Glomerular visceral epithelial cell (primary cell): ENCODE measurements around the gene TNK2.
"Not testable (repeated sequence)": the region's sequence is repeated elsewhere in the genome, so short reads cannot be mapped to it uniquely, and the experiment has no call there.

Experiments
- DNase-seq: peaks from one replicate; pipeline ENCODE4 v3.0.0-alpha.2; 2016; ENCODE audit errors: extremely low spot score

TNK2 gene

GRCh38 chr3:195821403-195822130 lies 86.8 kb downstream of the TNK2 start:
- DNase-seq: no peak

GRCh38 chr3:195820901-195821300 lies 87.5 kb downstream of the TNK2 start:
- DNase-seq: no peak

GRCh38 chr3:195820186-195820585 lies 88.2 kb downstream of the TNK2 start:
- no peak for DNase-seq

DNA sequence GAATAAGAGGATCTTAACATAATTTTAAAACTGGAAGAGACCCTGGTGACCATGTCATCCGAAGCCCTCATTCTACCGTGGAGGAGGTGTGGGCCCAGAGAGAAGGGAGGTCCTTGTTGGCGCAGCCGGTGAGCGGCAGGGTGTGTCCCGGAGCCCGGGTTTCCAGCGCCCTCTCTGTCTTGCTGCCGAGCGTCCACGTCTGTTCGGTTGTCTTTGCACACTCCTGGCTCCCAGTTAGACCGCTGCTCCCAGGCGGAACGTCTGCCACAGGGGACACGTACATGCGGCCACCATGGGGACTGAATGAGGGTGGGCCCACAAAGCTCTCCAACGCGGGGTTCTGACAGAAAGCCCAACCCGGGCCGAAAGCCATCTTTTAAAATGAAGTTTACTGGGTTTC lies 90.0 kb downstream of the TNK2 start:
- DNase-seq: no peak

GRCh38 chr3:195817578-195818135 lies 90.7 kb downstream of the TNK2 start:
- DNase-seq: no peak

GRCh38 chr3:195816276-195816913 lies 92.0 kb downstream of the TNK2 start:
- not testable (repeated sequence) for DNase-seq

DNA sequence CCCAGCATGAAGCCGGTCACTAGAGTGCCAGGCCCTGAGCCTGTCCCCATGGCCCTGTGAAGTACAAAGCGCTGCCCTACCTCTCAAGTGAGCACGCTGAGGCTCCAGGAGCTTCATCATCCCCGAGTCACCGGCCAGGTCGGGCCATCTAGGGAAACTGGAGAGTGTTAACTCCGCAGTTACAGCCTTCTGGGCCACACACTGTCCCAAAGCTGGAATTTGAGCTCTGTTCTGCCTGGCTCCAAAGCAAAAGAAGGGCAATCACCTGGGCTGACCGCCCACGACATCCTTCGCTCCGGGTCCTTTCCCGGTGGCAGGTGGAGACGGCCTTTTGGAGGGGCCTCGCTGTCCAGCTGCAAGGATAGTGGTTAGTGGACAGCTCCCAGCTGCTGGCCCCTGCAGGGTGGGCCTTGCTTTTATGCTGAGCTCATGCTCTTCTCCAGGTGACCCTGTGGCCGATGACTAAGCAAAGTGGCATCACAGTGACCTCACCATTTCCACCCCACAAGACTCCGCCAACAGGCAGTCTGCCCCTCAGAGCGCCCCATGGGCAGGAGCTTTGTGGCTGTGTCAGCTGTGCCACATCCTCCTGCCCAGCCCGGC lies 93.1 kb downstream of the TNK2 start:
- DNase-seq: peak; percentile 85

- no peak for DNase-seq
Observed at GRCh38 chr3:195813916-195814640, 94.3 kb downstream of the TNK2 start.
